ENCODE data around the gene KBTBD12. TPM values are rescaled to one million over a fixed set of nuclear protein-coding genes. Genes with fewer than 3 reads are reported as not detected.

The KBTBD12 gene
- total RNA-seq, 2 donors from 2014 or later, result 1.5 to 4.4 TPM

DNA sequence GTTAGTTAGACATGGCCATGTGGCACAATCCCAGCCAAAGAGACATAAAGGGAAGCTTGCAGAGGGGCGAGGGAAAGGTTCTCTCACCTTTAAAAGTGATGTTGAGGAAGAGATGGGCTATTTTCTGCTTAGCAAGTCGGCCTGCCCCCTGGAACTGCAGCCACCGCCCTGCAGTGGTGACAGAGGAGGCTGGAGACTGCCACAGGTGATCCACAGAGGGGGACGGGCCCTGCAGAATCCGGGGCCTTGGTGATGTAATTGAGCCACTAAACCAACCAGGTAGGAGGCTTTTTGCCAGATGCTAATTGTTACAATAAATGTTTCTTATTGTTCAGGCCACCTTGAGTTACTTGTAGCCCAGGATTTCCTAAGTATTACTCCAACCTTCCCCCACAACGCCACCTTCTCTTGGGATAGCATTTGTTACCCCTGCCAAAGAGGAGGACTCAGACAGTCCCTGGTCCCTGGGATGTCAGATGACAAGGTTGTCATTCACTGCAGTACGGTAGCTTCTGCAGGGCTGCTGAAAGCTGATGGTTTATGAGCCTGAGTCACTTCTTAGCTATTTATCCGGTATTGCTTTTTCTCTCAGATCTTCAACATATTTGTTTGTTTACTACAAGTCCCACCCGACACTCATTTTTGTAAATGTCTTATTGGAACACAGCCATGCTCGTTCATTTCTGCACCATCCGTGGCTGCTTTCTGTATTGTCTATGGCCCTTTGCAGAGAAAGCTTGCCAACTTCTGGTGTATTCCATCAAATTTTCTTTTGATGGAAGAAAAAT, 73.9 kb downstream of the KBTBD12 start:
- H3K27ac ChIP-seq, result no peak overlapping the region
- no peak overlapping the region for H3K4me3 ChIP-seq
- H3K36me3 ChIP-seq, result no peaks in the 10 kb centered on the region
- H3K27me3 ChIP-seq, result no peaks in the 10 kb centered on the region
- H3K9me3 ChIP-seq, result no peaks in the 10 kb centered on the region
- TF ChIP-seq, protein P1, sequence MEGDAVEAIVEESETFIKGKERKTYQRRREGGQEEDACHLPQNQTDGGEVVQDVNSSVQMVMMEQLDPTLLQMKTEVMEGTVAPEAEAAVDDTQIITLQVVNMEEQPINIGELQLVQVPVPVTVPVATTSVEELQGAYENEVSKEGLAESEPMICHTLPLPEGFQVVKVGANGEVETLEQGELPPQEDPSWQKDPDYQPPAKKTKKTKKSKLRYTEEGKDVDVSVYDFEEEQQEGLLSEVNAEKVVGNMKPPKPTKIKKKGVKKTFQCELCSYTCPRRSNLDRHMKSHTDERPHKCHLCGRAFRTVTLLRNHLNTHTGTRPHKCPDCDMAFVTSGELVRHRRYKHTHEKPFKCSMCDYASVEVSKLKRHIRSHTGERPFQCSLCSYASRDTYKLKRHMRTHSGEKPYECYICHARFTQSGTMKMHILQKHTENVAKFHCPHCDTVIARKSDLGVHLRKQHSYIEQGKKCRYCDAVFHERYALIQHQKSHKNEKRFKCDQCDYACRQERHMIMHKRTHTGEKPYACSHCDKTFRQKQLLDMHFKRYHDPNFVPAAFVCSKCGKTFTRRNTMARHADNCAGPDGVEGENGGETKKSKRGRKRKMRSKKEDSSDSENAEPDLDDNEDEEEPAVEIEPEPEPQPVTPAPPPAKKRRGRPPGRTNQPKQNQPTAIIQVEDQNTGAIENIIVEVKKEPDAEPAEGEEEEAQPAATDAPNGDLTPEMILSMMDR (IDR thresholded peaks at IDR 0.05), result no peak
- H3K4me1 ChIP-seq, result peaks cover 0 to 6% of the 10 kb centered on the region in 2 donors
- DNase-seq (ENCODE audit: low spot score), result no peak

DNA sequence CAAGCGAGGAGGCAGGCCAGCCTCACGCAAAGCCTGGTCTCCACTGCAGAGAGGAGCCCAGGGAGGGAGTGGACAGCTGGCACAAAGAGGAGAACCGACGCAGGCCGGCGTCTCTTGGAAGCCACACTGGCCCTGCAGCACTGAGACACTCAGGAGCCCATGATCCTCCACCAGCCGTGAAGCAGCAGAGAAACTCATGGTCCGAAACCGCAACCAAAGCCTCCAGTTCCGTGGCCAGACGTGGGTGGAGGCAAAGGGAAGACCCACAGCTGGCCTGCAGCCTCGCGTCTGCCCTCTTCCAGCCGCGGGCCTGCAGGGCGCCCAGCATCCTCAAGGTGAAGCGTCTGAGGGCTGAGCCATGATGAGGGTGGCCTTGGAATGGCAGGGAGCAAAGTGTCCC, 75.0 kb downstream of the KBTBD12 start:
- TF ChIP-seq, protein P1 (IDR thresholded peaks at IDR 0.05), result no peak
- Histone ChIP-seq H3K27ac (no peak overlapping the region), H3K4me1 (peaks cover 0 to 6% of the 10 kb centered on the region in 2 donors), H3K9me3 (no peaks in the 10 kb centered on the region), H3K4me3 (no peak overlapping the region), H3K36me3 (no peaks in the 10 kb centered on the region), H3K27me3 (no peaks in the 10 kb centered on the region)
- no peak for DNase-seq (ENCODE audit: low spot score)

DNA sequence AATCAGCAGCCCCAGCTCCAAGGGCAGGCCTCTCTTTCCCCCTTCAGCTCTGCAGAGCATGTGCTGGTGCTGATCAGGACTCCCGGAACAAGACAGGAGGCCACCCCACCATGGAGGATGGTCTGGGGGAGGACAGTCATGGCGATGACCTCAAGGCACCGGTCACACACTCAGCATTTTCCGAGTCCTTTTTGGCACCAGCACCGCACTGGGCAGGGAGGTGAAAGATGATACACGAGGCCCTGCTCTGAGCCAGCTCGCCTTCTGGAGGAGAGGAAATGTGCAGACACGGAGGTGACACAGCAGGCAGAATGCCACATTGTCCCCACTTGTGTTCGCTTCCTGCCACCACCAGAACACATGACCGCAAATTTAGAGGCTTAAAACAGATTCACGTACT, 75.4 kb downstream of the KBTBD12 start:
- DNase-seq (ENCODE audit: low spot score), result no peak
- Histone ChIP-seq H3K27ac (no peak overlapping the region), H3K4me1 (peaks cover 0 to 6% of the 10 kb centered on the region in 2 donors)

DNA sequence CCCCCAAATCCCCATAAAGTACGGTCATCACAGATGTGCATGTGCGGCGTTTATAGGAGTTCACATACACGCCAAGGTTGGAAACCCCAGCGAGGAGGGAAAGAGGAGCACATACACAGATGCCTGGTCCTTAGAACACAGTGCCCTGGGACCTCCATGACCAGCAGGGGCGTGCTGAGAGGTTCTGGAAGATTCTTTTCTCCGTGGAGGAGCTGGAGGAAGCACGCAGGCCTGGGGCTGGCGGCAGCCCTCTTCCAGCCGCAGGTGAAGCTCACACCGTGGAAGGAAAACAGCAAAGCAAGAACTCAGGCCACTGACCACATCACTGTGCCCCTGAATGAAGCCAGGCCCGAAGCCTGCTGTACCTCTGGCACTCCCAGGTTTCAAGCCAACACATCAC, 76.2 kb downstream of the KBTBD12 start:
- no peak for DNase-seq (ENCODE audit: low spot score)
- TF ChIP-seq, protein P1 (IDR thresholded peaks at IDR 0.05), result no peak
- Histone ChIP-seq H3K27me3 (no peaks in the 10 kb centered on the region), H3K9me3 (no peaks in the 10 kb centered on the region), H3K36me3 (no peaks in the 10 kb centered on the region), H3K4me1 (peaks cover 0 to 6% of the 10 kb centered on the region in 2 donors), H3K4me3 (no peak overlapping the region), H3K27ac (no peak overlapping the region)

More for the DNA sequence above, 75.4 kb downstream of the KBTBD12 start:
- TF ChIP-seq, protein P1 (IDR thresholded peaks at IDR 0.05), result no peak
- Histone ChIP-seq H3K4me3 (no peak overlapping the region), H3K9me3 (no peaks in the 10 kb centered on the region), H3K27me3 (no peaks in the 10 kb centered on the region), H3K36me3 (no peaks in the 10 kb centered on the region)

DNA sequence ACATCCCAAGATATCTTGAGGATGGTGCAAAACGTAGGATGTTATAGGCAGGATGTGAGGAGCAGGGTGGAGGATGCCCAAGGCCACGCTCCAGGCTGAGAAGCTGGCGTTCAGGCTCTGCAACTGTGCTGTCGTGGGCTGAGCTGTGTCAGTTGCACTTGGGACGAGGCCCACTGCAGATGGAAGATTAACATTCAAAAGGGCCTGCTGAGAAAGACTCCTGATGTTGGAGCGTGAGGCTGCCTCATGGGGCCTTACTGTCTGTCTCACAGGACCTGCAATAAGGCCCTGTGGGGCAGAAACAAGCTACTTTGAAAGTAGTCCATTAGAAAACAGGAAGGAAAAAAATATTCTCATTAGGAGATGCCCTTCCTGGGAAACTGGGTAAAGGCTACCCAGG, 76.6 kb downstream of the KBTBD12 start:
- TF ChIP-seq, protein P1 (IDR thresholded peaks at IDR 0.05), result no peak
- Histone ChIP-seq H3K4me3 (no peak overlapping the region), H3K36me3 (no peaks in the 10 kb centered on the region), H3K9me3 (no peaks in the 10 kb centered on the region), H3K27me3 (no peaks in the 10 kb centered on the region), H3K4me1 (peaks cover 0 to 6% of the 10 kb centered on the region in 2 donors), H3K27ac (no peak overlapping the region)
- no peak for DNase-seq (ENCODE audit: low spot score)

All from right atrium auricular region (tissue), 2 donors.